PFSK-1 (cell line): ENCODE results near the gene CCDC88C.

ENCODE experiments used
- FOXP2 ChIP-seq: optimal IDR thresholded peaks from 2 replicates; pipeline ENCODE3; 2011; ENCODE audit warnings: borderline replicate concordance, control low read depth, inconsistent platforms; ENCODE audit not compliant: insufficient read depth; ENCODE audit errors: extremely low read length, extremely low read depth
- POLR2AphosphoS5 ChIP-seq: IDR thresholded peaks from 2 replicates; pipeline ENCODE4 v1.6.1; 2012; ENCODE audit warnings: low read depth, mild to moderate bottlenecking, control low read depth, low read length, moderate library complexity
- REST ChIP-seq, 2 experiments: IDR thresholded peaks; 2 replicates each; pipeline versions ENCODE4 v1.6.1 to v1.8.0; 2011 to 2012; ENCODE audit warnings: low read depth in 2 of 2, low read length in 2 of 2, control low read depth in 1 of 2, inconsistent platforms in 1 of 2, mild to moderate bottlenecking in 1 of 2, moderate library complexity in 1 of 2; ENCODE audit not compliant: insufficient read depth in 1 of 2
- SIN3A ChIP-seq: IDR thresholded peaks from 2 replicates; pipeline ENCODE4 v1.6.1; 2012; ENCODE audit warnings: mild to moderate bottlenecking, low read length, moderate library complexity, borderline replicate concordance; ENCODE audit not compliant: insufficient read depth
- TAF1 ChIP-seq: IDR thresholded peaks from 2 replicates; pipeline ENCODE4 v1.6.1; 2012; ENCODE audit warnings: low read length, control low read depth, borderline replicate concordance; ENCODE audit not compliant: insufficient read depth

CCDC88C gene

GRCh38 chr14:91311284-91311662, 106.3 kb downstream of the CCDC88C start:
- TF ChIP-seq SIN3A: no peak

GRCh38 chr14:91310606-91311283, 106.9 kb downstream of the CCDC88C start:
- no peak for TF ChIP-seq FOXP2
- TF ChIP-seq POLR2AphosphoS5: no peak
- no peak for TF ChIP-seq REST (IDR thresholded peaks at IDR 0.05; ENCODE audit: insufficient read depth in 1 of 2, low read depth in 2 of 2, low read length in 2 of 2)
- no peak for TF ChIP-seq TAF1
- no peak for TF ChIP-seq SIN3A

GRCh38 chr14:91309756-91310280, 107.8 kb downstream of the CCDC88C start:
- no peak for TF ChIP-seq POLR2AphosphoS5
- TF ChIP-seq REST (IDR thresholded peaks at IDR 0.05; ENCODE audit: insufficient read depth in 1 of 2, low read depth in 2 of 2, low read length in 2 of 2): no peak
- no peak for TF ChIP-seq SIN3A
- no peak for TF ChIP-seq FOXP2
- TF ChIP-seq TAF1: no peak

GRCh38 chr14:91308337-91308736, 109.3 kb downstream of the CCDC88C start:
- no peak for TF ChIP-seq TAF1
- no peak for TF ChIP-seq SIN3A
- no peak for TF ChIP-seq FOXP2
- TF ChIP-seq REST (IDR thresholded peaks at IDR 0.05; ENCODE audit: insufficient read depth in 1 of 2, low read depth in 2 of 2, low read length in 2 of 2): no peak
- no peak for TF ChIP-seq POLR2AphosphoS5

- TF ChIP-seq SIN3A (no peak), TAF1 (no peak), POLR2AphosphoS5 (no peak), FOXP2 (no peak)
Measured at GRCh38 chr14:91307652-91308051, 110.0 kb downstream of the CCDC88C start.

- no peak for TF ChIP-seq FOXP2
Measured at GRCh38 chr14:91307046-91307445, 110.6 kb downstream of the CCDC88C start.

- TF ChIP-seq POLR2AphosphoS5 (no peak), REST (IDR thresholded peaks at IDR 0.05; ENCODE audit: insufficient read depth in 1 of 2, low read depth in 2 of 2, low read length in 2 of 2) (no peak), TAF1 (no peak), SIN3A (no peak), FOXP2 (no peak)
Measured at GRCh38 chr14:91306547-91306946, 111.1 kb downstream of the CCDC88C start.
